ENCODE measurements around the gene TTPAL. TPM values are rescaled to one million over a fixed set of nuclear protein-coding genes. Genes with fewer than 3 reads are reported as not detected.

The TTPAL gene
- total and polyA plus RNA-seq, 2 of the 4 experiments (the other 2 are of a cell fraction) = 8.2 to 18.1 TPM

DNA sequence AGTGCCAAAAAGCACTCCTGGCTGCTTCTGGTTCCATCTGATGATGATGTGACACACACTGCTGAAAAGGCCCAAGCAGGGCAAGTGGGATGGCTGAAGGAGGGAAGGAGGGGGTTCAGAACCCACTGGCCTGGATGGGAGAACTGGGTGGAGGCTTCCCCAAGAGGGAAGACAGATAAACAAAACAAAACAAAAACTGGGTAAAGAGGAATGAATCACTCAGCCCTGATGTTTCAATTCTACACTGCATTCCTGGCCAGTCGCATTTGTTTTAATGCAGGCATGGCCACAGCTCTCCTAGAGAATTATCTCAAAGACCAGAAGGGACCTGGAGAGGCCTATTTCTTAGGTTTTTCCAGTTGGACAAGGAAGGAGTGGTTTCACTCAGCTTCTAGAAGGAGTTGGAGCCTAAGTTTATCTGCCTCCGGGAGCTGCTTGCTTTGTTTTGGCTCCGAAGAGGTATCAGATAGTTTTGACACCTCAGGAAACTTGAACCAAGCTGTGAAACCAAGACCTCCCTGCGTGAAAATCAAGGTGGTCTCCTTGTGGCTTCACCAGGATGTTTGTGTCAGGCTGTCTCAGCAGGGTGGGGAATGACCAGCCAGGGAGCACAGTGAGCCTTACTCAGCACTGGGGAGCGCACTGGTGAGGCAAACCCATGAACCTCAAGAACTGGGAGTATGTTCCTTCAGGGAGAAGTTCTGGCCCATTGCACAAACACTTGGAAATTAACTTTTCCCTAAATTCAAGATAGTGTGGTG is 16.1 kb downstream of the TTPAL start:
- H3K4me2 ChIP-seq (ENCODE audit: low read depth, low read length) = 0 out of 2 replicates have a peak overlapping the region, but pooled peaks have one; percentile 9
- H2AFZ ChIP-seq (replicated peaks; ENCODE audit: low read length, poor library complexity) = no peak overlapping the region
- H3K56ac ChIP-seq (ENCODE audit: extremely low read depth, insufficient read depth, low read length) = no peak overlapping the region; the same call in 1 of the 2 replicates
- peak overlapping the region; percentile 18; the same call in 1 of the 3 replicates for H2BK15ac ChIP-seq (ENCODE audit: low read depth, low read length)
- ATAC-seq (ENCODE audit: low read depth) (peak; percentile 70), DNase-seq (peak; percentile 67)
- peak overlapping the region; percentile 60 for H2AK9ac ChIP-seq (replicated peaks; ENCODE audit: low read depth, low read length, poor library complexity)
- H2AK5ac ChIP-seq (ENCODE audit: low read depth, low read length) = peak overlapping the region; percentile 87
- no peak overlapping the region for H3K9ac ChIP-seq (ENCODE audit: low read depth, low read length)
- peak overlapping the region; percentile 93 for H3K4ac ChIP-seq (ENCODE audit: low read depth, low read length)
- peak overlapping the region; percentile 70 for H4K5ac ChIP-seq (ENCODE audit: low read depth, low read length)
- BruUV-seq (replicated peaks) = TSS peak; percentile 19
- POLR2A ChIA-PET (ENCODE audit: unreplicated experiment) = no interaction called here
- H3K23ac ChIP-seq (ENCODE audit: low read depth, low read length) = peak overlapping the region; percentile 31
- H4K8ac ChIP-seq (ENCODE audit: low read depth in 2 of 2, low read length in 2 of 2) = peak overlapping the region in 1 of 2 experiments; percentile 55; a peak in 2 of 4 replicates
- peak overlapping the region; percentile 43; the same call in 1 of the 2 replicates for H4K91ac ChIP-seq (ENCODE audit: insufficient read depth, low read depth, low read length)
- peak overlapping the region; percentile 90 for H3K14ac ChIP-seq (replicated peaks; ENCODE audit: low read depth, low read length)
- peaks cover 8 to 51% of the 10 kb centered on the region in 2 experiments; a peak in 3 of 4 replicates for H3K79me1 ChIP-seq (ENCODE audit: low read depth in 1 of 2, low read length in 2 of 2)
- H3K18ac ChIP-seq (ENCODE audit: low read depth, low read length) = peak overlapping the region; percentile 14
- H3K9me1 ChIP-seq (ENCODE audit: insufficient read depth, low read length) = peaks cover 21% of the 10 kb centered on the region
- H3K27me3 ChIP-seq (ENCODE audit: control insufficient read depth, insufficient read depth, low read length) = no peaks in the 10 kb centered on the region
- peak overlapping the region; percentile 50 for H2BK20ac ChIP-seq (ENCODE audit: low read depth, low read length)
- no peak overlapping the region for H3K4me3 ChIP-seq (ENCODE audit: insufficient read depth, low read depth, low read length)
- dilution Hi-C loops (cut with HindIII; ENCODE audit: low sequenced_read_pairs, unreplicated experiment) = no loop called here
- H3K36me3 ChIP-seq (ENCODE audit: control insufficient read depth, insufficient read depth, low read length) = peaks cover 34% of the 10 kb centered on the region
- H3K4me1 ChIP-seq (ENCODE audit: control insufficient read depth, insufficient read depth, low read length) = peaks cover 23% of the 10 kb centered on the region
- H2BK5ac ChIP-seq (ENCODE audit: low read depth, low read length, poor library complexity, severe bottlenecking) = peak overlapping the region; percentile 85
- in situ Hi-C loops (cut with MboI; ENCODE audit: low sequenced_read_pairs) = loop anchor here (25.0 kb wide), 1 partner anchor 1295 kb away; the partner anchor contains the start of genes DNTTIP1 and WFDC3
- intact Hi-C loops (cut with micrococcal nuclease) = no loop called here
- peak overlapping the region; percentile 53 for H2BK120ac ChIP-seq (ENCODE audit: low read depth, low read length)
- H3K9me3 ChIP-seq (ENCODE audit: control insufficient read depth, insufficient read depth, low read length) = no peaks in the 10 kb centered on the region
- CTCF ChIA-PET = interaction anchor here (0.7 to 1.1 kb wide), 3 partner anchors 28 to 193 kb away, joined by 3 read pairs; no protein-coding TSS in a partner anchor
- peaks cover 12% of the 10 kb centered on the region; the same call in 1 of the 2 replicates for H4K20me1 ChIP-seq (ENCODE audit: insufficient read depth, low read length)
- TF ChIP-seq MXI1 (IDR thresholded peaks at IDR 0.05; ENCODE audit: borderline replicate concordance, low read depth, low read length) (no peak), BHLHE40 (IDR thresholded peaks at IDR 0.05; ENCODE audit: low read depth, low read length) (no peak), RAD21 (IDR thresholded peaks at IDR 0.05; ENCODE audit: low read length) (no peak), FOS (IDR thresholded peaks at IDR 0.05; ENCODE audit: low read depth, low read length) (no peak), RCOR1 (IDR thresholded peaks at IDR 0.05; ENCODE audit: insufficient replicate concordance, low read length) (no peak), RFX5 (IDR thresholded peaks at IDR 0.05; ENCODE audit: low read depth, low read length) (no peak), NFE2L2 (IDR thresholded peaks at IDR 0.05; ENCODE audit: low read depth, low read length) (no peak), POLR2A (IDR thresholded peaks at IDR 0.05; ENCODE audit: low read depth, low read length) (no peak; the same call in 1 of the 2 replicates), CHD1 (IDR thresholded peaks at IDR 0.05; ENCODE audit: low read depth, low read length) (no peak), CTCF (conservative IDR thresholded peaks at IDR 0.05; ENCODE audit: low read depth, low read length) (no peak), MAZ (IDR thresholded peaks at IDR 0.05; ENCODE audit: borderline replicate concordance, low read depth, low read length) (no peak), SMC3 (IDR thresholded peaks at IDR 0.05; ENCODE audit: low read depth, low read length) (no peak), USF2 (IDR thresholded peaks at IDR 0.05; ENCODE audit: low read depth, low read length) (no peak)
- H3K27ac ChIP-seq (ENCODE audit: insufficient read depth, low read length) = peak overlapping the region; percentile 28
- 61% methylated on average over 3 of the region's 5 CpGs; no CpG with 5 or more reads in 1 of the 2 experiments for WGBS, 2 experiments (ENCODE audit: extremely low coverage in 2 of 2, insufficient read length in 1 of 2)

All from IMR-90 (cell line).